ENCODE measurements around the gene THSD4. TPM values are rescaled to one million over a fixed set of nuclear protein-coding genes. Genes with fewer than 3 reads are reported as not detected.

The THSD4 gene
- total RNA-seq, 1 experiment from 2014 or later = 0.29 TPM

- Histone ChIP-seq H3K4me3 (ENCODE audit: low read depth, low read length) (no peak overlapping the region), H3K36me3 (ENCODE audit: control insufficient read depth, insufficient read depth, low read length) (no peaks in the 10 kb centered on the region), H3K9me3 (no peaks in the 10 kb centered on the region), H3K27me3 (replicated peaks; ENCODE audit: control insufficient read depth, insufficient read depth, low read length) (no peaks in the 10 kb centered on the region), H3K4me1 (no peaks in the 10 kb centered on the region)
- ChIA-PET POLR2A (no interaction called here), CTCF (no interaction called here)
- intact Hi-C loops (cut with micrococcal nuclease; ENCODE audit: unreplicated experiment) = no loop called here
- Mint-ChIP-seq H3K27ac (ENCODE audit: unreplicated experiment) (no peak overlapping the region), H3K4me1 (ENCODE audit: low read depth, unreplicated experiment) (no peaks in the 10 kb centered on the region), H3K4me3 (ENCODE audit: unreplicated experiment) (no peak overlapping the region), H3K27me3 (ENCODE audit: insufficient read depth, unreplicated experiment) (peaks cover 13% of the 10 kb centered on the region), H3K9me3 (ENCODE audit: unreplicated experiment) (no peaks in the 10 kb centered on the region), H3K36me3 (ENCODE audit: insufficient read depth, unreplicated experiment) (no peaks in the 10 kb centered on the region)
- TF ChIP-seq CTCF (IDR thresholded peaks at IDR 0.05; ENCODE audit: insufficient read depth in 1 of 2, low read depth in 1 of 2, low read length in 1 of 2, severe bottlenecking in 1 of 2, unreplicated experiment in 1 of 2) = no peak
- BruUV-seq (replicated peaks) = no TSS peak
- DNase-seq = no peak
These were observed 10.6 kb upstream of the THSD4 start for GRCh38 chr15:71104636-71105035.

GRCh38 chr15:71105444-71105843 is 9.8 kb upstream of the THSD4 start:
- H3K27me3 ChIP-seq (replicated peaks; ENCODE audit: control insufficient read depth, insufficient read depth, low read length) = no peaks in the 10 kb centered on the region
- H3K4me1 ChIP-seq = no peaks in the 10 kb centered on the region
- CTCF ChIA-PET = no interaction called here
- no peak for TF ChIP-seq CTCF (IDR thresholded peaks at IDR 0.05; ENCODE audit: insufficient read depth in 1 of 2, low read depth in 1 of 2, low read length in 1 of 2, severe bottlenecking in 1 of 2, unreplicated experiment in 1 of 2)
- DNase-seq = no peak
- peaks cover 13% of the 10 kb centered on the region for H3K27me3 Mint-ChIP-seq (ENCODE audit: insufficient read depth, unreplicated experiment)
- H3K27ac Mint-ChIP-seq (ENCODE audit: unreplicated experiment) = no peak overlapping the region
- POLR2A ChIA-PET = no interaction called here
- intact Hi-C loops (cut with micrococcal nuclease; ENCODE audit: unreplicated experiment) = no loop called here
- H3K9me3 Mint-ChIP-seq (ENCODE audit: unreplicated experiment) = no peaks in the 10 kb centered on the region
- BruUV-seq (replicated peaks) = no TSS peak
- H3K4me3 Mint-ChIP-seq (ENCODE audit: unreplicated experiment) = no peak overlapping the region
- no peaks in the 10 kb centered on the region for H3K9me3 ChIP-seq
- H3K4me3 ChIP-seq (ENCODE audit: low read depth, low read length) = no peak overlapping the region
- no peaks in the 10 kb centered on the region for H3K36me3 Mint-ChIP-seq (ENCODE audit: insufficient read depth, unreplicated experiment)
- peaks cover under 1% of the 10 kb centered on the region for H3K4me1 Mint-ChIP-seq (ENCODE audit: low read depth, unreplicated experiment)
- H3K36me3 ChIP-seq (ENCODE audit: control insufficient read depth, insufficient read depth, low read length) = no peaks in the 10 kb centered on the region

GRCh38 chr15:71106802-71107500 is 8.3 kb upstream of the THSD4 start:
- Histone ChIP-seq H3K4me3 (ENCODE audit: low read depth, low read length) (no peak overlapping the region), H3K4me1 (no peaks in the 10 kb centered on the region), H3K36me3 (ENCODE audit: control insufficient read depth, insufficient read depth, low read length) (no peaks in the 10 kb centered on the region), H3K9me3 (no peaks in the 10 kb centered on the region), H3K27me3 (replicated peaks; ENCODE audit: control insufficient read depth, insufficient read depth, low read length) (no peaks in the 10 kb centered on the region)
- Mint-ChIP-seq H3K4me1 (ENCODE audit: low read depth, unreplicated experiment) (peaks cover 9% of the 10 kb centered on the region), H3K4me3 (ENCODE audit: unreplicated experiment) (no peak overlapping the region), H3K9me3 (ENCODE audit: unreplicated experiment) (no peaks in the 10 kb centered on the region), H3K36me3 (ENCODE audit: insufficient read depth, unreplicated experiment) (no peaks in the 10 kb centered on the region), H3K27ac (ENCODE audit: unreplicated experiment) (no peak overlapping the region), H3K27me3 (ENCODE audit: insufficient read depth, unreplicated experiment) (peaks cover 13% of the 10 kb centered on the region)
- no TSS peak for BruUV-seq (replicated peaks)
- no peak for DNase-seq
- ChIA-PET CTCF (no interaction called here), POLR2A (no interaction called here)
- intact Hi-C loops (cut with micrococcal nuclease; ENCODE audit: unreplicated experiment) = no loop called here
- TF ChIP-seq CTCF (IDR thresholded peaks at IDR 0.05; ENCODE audit: insufficient read depth in 1 of 2, low read depth in 1 of 2, low read length in 1 of 2, severe bottlenecking in 1 of 2, unreplicated experiment in 1 of 2) = no peak
